SHP77 (cell line): ENCODE results near the gene ZNF571.

Experiments
- DNase-seq, 2 experiments: peaks; one replicate each; lab custom pipeline; 2025; lab: John Stamatoyannopoulos, UW

ZNF571 gene

DNA sequence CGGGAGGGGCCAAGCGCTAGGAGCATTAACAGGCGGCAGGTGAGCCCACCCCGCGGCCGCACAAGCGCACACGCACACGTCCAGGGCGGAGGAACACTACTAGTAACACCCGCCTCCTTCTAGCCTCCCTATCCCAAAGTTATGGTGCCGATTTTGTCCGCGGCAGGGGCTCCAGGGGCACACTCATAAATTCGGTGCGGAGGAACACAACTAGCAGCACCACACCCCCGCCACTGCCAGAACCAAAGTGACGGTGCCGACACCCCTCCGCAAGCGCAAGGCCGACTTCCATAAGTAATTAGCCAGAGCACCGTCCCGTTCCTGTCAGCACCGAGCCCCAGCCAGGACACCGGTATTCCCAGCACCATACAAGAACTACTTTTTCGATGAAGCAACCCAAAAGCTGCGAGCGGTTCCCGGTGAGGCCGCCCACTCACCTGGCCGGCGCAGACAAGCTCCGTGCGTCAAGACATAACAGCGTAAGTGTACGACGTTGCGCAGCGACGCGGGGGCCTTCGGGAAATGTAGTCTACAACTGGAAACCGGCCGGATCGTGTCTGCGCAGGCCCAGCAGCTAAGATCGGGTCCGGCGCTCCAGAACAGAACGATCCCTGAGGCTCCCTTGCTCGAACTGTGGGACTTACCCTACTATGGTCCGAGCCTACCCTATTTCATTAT is at the start of gene ZNF571, which contains the start of gene ZNF540:
Gene ZNF571, minus strand, starts transcription at position 489 of the 678 bp plus-strand sequence. CDS start 8,116 bp downstream, outside the sequence.
Gene ZNF540, plus strand, starts transcription at position 573 of the 678 bp plus-strand sequence. CDS start 3,572 bp downstream, outside the sequence.
- DNase-seq: peak; percentile 95 to 99

DNA sequence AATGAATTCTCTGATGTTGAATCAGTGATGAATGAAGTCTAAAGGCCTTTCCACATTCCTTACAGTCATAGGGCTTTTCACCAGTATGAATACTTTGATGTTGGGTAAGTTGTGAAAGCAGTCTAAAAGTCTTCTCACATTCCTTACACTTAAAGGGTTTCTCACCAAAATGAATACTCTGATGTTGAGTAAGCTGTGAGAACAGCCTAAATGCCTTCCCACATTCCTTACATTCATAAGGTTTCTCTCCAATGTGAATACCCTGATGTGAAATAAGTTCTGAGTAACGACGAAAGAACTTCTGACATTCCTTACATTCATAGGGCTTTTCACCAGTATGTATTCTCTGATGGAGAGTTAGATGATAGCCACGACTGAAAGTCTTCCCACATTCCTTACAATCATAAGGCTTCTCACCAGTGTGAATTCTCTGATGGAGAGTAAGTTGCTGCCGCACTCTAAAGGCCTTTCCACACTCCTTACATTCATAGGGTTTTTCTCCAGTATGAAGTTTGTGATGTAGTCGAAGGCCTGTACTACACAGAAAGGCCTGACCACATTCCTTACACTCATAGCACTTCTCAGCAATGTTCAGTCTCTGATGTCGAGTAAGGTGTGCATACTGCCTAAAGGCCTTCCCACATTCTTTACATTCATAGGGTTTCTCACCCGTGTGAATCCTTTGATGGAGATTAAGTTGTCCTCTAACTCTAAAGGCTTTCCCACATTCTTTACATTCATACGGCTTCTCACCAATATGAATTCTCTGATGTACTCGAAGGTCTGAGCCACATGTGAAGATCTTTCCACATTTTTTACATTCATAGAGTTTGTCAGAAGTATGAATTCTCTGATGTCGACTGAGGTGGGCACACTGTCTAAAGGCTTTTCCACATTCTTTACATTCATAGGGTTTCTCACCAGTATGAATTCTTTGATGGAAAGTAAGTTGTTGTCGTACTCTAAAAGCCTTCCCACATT is 40.8 kb upstream of the ZNF571 start:
- no peak for DNase-seq

DNA sequence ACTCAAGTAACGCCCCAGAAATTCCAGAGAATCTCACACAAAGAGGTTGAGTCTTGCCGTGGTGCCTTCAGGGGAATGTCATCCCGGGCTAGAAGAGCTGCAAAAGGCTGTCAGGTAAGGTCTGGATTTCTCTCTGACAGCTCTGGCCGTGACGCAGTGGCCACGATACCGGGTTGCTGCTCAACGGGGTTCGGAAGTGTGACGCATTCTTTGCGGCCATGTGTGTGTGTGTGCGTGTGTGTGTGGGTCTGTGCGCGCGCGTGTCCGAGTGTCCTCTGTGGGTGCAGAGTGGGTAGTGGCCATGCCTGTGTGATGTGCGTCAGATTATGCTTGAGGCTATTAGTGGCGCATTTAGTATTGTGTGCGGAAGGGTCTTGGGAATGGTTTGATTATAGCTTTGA is 390 bp upstream of the ZNF571 start:
- peak; percentile 50 to 51 for DNase-seq

DNA sequence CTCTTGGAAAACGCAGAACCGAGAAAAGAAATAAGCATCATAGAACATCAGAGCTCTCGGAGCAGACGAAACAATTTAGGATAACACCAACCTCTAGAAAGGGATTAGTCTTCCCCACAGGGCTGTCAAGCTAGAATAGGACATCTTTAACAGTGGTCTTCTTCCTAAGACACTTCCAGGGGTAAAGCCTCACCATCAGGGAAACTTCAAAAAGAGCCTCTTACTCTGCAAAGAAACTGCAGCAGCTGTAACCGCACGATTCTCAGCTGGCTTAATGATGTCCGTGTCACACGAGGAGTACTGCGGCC is 642 bp downstream of the ZNF571 start:
- DNase-seq: no peak

DNA sequence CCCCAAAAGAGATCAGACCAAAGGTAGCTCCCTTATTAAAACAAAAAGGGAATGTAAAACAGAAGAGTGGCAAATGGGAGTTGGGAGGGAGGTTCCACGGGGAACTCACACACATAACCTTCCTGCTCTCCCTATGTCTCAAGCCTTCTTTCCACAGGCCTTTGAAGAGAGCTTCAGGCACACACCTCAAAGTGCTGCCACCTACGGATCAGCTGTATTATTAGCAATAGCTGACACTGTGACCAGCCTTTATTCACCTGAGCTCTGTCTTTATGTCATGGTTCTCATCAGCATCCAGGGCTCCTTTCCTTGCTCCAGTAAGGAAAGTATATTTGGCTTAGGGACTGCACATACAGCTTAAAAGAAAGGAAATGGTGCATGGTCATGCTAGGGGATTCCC is 11.3 kb downstream of the ZNF571 start:
- no peak for DNase-seq

DNA sequence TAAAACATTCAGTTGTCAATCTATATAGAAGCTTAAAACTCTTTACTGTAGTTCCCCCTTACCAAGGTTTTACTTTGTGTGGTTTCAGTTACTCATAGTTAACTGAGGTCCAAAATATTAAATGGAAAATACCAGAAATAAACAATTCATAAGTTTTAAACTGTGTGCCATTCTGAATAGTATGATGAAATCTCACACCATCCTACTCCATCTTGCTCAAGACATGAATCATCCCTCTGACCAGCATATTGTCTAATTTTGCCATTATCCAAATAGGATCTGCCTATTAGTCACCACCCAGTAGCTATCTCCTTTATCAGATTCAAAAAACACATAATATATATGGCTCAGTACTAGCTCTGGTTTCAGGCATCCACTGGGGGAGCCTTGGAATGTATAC is 22.4 kb downstream of the ZNF571 start:
- DNase-seq: no peak

DNA sequence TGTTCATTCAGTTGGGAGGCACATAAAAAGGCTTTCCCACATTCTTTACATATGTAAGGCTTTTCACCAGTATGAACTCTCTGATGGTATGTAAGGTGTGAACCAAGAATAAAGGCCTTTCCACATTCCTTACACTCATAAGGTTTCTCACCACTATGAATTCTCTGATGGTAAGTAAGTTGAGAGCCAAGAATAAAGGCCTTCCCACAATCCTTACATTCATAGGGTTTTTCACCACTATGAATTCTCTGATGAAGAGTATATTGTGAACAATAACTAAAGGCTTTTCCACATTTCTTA is 29.3 kb downstream of the ZNF571 start:
- DNase-seq: no peak

DNA sequence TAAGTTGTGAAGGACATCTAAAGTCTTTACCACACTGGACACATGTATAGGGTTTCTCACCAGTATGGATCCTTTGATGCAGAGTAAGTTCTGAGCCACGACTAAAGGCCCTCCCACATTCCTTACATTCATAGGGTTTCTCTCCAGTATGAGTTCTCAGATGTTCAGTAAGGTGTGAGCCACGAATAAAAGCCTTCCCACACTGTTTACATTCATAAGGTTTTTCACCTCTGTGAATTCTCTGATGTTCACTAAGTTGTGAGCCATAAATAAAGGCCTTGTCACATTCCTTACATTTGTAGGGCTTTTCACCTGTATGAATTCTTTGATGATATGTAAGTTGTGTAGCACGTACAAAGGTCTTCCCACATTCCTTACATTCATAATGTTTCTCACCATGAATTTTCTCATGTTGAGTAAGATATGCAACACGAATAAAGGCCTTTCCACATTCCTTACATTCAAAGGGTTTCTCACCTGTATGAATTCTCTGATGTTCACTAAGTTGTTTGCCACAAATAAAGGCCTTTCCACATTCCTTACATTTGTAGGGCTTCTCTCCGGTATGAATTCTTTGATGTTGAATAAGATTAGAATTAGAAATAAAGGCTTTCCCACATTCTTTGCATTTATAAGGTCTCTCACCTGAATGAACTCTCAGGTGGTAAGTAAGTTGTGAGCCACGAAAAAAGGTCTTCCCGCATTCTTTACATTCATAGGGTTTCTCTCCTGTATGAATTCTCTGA is 29.8 kb downstream of the ZNF571 start:
- no peak for DNase-seq

DNA sequence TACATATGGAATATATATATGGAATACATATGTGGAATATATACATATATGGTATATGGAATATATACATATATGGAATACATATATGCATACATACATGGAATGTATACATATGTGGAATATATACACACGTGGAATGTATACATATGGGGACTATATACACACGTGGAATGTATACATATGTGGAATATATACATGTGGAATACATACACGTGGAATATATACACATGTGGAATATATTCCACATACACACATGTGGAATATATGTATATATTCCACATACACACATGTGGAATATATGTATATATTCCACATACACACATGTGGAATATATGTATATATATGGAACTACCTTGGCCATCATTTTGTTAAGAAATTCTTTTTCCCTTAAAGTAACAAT is 31.1 kb downstream of the ZNF571 start:
- DNase-seq: no peak

DNA sequence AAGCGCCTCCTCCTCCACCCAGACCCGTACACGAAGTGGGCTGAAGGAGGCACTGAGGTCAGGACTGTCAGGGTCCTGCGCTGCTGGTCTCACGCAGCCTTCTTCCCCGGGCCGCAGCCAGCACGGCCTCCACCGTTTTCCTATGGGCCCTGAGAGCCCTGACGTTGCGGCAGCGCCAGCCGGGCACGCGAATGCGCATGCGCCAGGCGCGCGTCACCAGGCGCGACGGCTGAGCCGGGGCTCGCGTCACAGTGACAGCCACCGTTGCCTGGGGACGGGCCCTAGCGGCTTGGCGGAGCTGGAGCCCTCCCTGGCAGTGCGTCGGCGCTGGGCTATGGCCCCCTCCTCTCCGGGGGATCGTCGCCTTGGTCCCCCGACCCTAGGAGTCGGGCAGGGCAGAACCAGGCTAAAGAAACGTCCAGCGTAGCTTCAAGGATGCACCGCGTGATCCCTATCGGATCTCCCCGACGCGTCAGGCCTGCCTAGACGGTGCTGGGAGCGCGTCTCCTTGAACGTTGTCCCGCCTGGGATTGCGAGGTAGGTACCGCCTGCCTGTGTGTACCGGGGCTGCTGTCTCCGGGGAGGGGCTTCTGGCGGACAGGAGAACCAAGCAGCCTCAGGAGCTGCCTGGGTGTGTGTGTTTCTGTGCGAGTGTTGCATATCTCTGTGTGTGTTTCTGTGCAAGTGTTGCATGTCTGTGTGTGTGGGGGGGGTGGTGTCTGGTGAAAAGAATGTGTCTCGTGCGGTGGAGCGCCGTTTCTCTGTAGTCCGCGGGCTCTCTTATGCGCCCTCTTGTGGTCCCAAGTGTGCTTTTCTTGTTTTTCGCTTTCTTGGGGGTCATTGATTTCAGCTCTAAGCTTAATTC is 43.2 kb downstream of the ZNF571 start:
- DNase-seq: no peak

DNA sequence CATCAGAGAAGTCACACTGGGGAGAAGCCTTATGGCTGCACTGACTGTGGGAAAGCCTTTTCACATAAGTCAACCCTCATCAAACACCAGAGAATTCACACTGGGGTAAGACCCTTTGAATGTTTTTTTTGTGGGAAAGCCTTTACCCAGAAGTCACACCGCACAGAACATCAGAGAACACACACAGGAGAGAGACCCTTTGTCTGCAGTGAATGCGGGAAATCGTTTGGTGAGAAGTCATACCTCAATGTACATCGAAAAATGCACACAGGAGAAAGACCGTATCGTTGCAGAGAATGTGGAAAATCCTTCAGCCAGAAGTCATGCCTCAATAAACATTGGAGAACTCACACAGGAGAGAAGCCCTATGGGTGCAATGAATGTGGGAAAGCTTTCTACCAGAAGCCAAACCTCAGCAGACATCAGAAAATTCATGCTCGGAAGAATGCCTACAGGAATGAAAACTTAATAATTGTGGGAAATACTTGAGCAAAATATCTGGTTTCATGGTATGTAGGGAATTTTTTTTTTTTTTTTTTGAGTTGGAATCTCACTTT is 57.1 kb downstream of the ZNF571 start:
- DNase-seq: no peak

DNA sequence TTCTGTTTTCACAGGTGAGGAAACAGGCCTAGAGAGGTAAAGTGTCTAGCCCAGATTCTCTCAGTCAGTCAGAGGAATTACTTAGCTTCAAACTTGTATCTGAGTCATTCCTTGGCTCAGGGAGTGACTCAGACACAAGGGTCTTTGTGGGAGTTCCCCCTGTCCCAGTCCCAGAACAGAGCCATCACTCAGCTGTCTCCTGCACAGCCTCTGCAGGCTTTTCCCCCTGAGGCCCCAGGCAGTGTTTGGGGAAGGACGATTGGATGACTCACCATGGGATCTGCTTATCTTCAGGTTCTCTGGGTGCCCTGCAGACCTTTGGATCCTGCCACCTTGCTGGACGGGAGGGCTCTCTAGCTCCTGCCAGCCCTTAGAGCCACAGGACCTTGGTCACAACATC is 74.7 kb downstream of the ZNF571 start:
- DNase-seq: no peak
